ENCODE measurements around the gene ELMO1. TPM values are rescaled to one million over a fixed set of nuclear protein-coding genes. Genes with fewer than 3 reads are reported as not detected.

The ELMO1 gene
- total and polyA plus RNA-seq, 10 donors, result 26.0 to 494 (median 201) TPM

DNA sequence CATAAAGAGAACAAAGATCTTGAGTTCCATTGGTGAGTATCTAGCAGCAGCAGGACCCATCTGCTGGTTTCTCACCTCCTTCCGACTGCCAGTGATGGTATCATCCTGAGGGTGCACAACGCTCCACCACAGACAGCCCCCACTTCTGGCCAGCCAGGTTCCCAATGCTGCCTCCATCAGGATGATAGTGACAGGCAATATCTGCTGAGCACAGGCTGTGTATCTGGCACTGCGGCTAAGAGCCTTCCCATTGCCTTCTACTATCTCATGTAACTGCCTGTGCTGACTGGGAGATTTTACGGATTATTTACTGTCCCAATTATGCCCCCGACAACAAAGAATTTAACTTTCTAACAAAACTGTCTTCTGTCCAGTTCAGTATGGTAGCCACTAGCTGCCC lies 372.0 kb downstream of the ELMO1 start:
- TF ChIP-seq POLR2A (IDR thresholded peaks at IDR 0.05), result no peak
- TF ChIP-seq, protein P1, sequence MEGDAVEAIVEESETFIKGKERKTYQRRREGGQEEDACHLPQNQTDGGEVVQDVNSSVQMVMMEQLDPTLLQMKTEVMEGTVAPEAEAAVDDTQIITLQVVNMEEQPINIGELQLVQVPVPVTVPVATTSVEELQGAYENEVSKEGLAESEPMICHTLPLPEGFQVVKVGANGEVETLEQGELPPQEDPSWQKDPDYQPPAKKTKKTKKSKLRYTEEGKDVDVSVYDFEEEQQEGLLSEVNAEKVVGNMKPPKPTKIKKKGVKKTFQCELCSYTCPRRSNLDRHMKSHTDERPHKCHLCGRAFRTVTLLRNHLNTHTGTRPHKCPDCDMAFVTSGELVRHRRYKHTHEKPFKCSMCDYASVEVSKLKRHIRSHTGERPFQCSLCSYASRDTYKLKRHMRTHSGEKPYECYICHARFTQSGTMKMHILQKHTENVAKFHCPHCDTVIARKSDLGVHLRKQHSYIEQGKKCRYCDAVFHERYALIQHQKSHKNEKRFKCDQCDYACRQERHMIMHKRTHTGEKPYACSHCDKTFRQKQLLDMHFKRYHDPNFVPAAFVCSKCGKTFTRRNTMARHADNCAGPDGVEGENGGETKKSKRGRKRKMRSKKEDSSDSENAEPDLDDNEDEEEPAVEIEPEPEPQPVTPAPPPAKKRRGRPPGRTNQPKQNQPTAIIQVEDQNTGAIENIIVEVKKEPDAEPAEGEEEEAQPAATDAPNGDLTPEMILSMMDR (IDR thresholded peaks at IDR 0.05 in 8 of 11, conservative IDR thresholded peaks at IDR 0.05 in 3 of 11), result no peak
- TF ChIP-seq POLR2AphosphoS5 (IDR thresholded peaks at IDR 0.05), result no peak
- peaks cover 0 to 28% (median 8%) of the 10 kb centered on the region in 6 donors for H3K36me3 ChIP-seq
- WGBS, 5 donors, result 95 to 97% (median 97%) methylated on average over 5 of the region's 5 CpGs
- intact Hi-C loops (cut with DNase I; ENCODE audit: low total_unique reads), result no loop called here
- H3K4me3 ChIP-seq, result no peak overlapping the region
- no peak overlapping the region for H3K27ac ChIP-seq
- no peaks in the 10 kb centered on the region for H3K27me3 ChIP-seq (replicated peaks in 1 of 7)
- no peak for DNase-seq
- no peaks in the 10 kb centered on the region for H3K9me3 ChIP-seq
- H3K4me1 ChIP-seq, result no peaks in the 10 kb centered on the region

DNA sequence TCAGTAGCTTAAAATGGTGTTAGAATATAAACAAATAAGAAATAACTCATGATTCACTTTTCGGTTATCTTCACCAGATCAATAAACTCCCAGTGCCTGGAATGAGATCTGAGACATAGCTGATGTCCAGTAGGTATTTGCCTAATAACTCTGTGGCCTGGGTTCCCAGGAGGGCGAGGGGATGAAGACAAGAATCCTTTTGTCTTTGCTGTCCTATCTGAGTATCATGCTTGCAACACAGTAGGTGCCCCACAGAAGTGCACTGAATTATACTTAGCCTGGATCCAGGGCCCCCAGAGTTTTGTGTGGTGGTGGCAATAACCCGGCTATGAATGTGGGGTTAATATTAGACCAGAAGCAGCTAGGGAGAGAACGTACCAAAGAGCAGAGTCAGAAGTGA lies 374.3 kb downstream of the ELMO1 start:
- Histone ChIP-seq H3K36me3 (peaks cover 0 to 34% (median 6%) of the 10 kb centered on the region in 6 donors), H3K9me3 (no peaks in the 10 kb centered on the region), H3K4me3 (no peak overlapping the region), H3K27ac (no peak overlapping the region), H3K4me1 (no peaks in the 10 kb centered on the region), H3K27me3 (replicated peaks in 1 of 7) (no peaks in the 10 kb centered on the region)
- 95 to 100% (median 97%) methylated on average over 4 of the region's 4 CpGs for WGBS, 5 donors
- TF ChIP-seq, protein P1 (IDR thresholded peaks at IDR 0.05 in 8 of 11, conservative IDR thresholded peaks at IDR 0.05 in 3 of 11), result no peak
- TF ChIP-seq POLR2A (IDR thresholded peaks at IDR 0.05), result no peak
- TF ChIP-seq POLR2AphosphoS5 (IDR thresholded peaks at IDR 0.05), result no peak
- DNase-seq, result no peak
- intact Hi-C loops (cut with DNase I; ENCODE audit: low total_unique reads), result no loop called here

DNA sequence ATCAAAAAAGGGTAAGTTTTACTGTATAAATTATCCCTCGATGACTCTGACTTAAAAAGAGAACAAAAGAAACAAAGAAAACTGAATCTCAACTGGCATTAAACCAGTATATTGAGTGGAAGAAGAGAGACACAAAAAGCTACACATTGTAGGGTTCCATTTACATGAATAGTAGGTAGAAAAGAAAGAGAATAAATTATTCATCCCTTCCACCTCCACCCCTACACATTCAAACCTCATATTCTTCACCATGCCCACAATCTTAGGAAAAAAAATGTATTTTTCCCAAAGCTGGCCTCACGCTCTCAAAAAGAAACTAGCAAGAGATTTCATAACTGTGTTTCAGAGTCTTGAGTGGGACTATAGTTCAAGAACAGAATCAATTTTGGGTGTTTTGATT lies 377.5 kb downstream of the ELMO1 start:
- intact Hi-C loops (cut with DNase I; ENCODE audit: low total_unique reads), result no loop called here
- 84 to 91% (median 88%) methylated on average over 2 of the region's 2 CpGs for WGBS, 5 donors
- TF ChIP-seq POLR2AphosphoS5 (IDR thresholded peaks at IDR 0.05), result no peak
- TF ChIP-seq, protein P1 (IDR thresholded peaks at IDR 0.05 in 8 of 11, conservative IDR thresholded peaks at IDR 0.05 in 3 of 11), result no peak
- H3K36me3 ChIP-seq, result peaks cover 0 to 16% (median 0%) of the 10 kb centered on the region in 6 donors
- H3K4me1 ChIP-seq, result no peaks in the 10 kb centered on the region
- no peaks in the 10 kb centered on the region for H3K9me3 ChIP-seq
- no peak for DNase-seq
- H3K4me3 ChIP-seq, result no peak overlapping the region
- no peaks in the 10 kb centered on the region for H3K27me3 ChIP-seq (replicated peaks in 1 of 7)
- no peak overlapping the region for H3K27ac ChIP-seq

DNA sequence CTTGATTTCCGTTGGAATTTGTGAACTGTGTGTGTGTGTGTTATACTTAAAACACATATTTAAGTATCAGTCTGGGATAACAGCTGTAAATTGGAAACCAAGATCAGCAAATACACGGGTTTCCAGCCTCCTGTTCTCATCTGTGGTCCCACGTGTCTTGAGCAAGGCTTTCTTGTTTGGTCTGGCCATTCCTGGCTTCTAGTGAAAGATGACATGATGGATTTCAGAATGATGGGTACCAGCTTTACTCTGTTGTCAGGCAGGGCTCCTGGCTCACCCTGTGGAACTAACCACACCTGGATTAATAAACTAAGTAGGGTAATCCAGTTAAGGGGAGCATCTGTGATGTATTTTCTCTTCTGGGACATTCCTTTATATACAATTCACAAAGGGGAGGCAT lies 378.2 kb downstream of the ELMO1 start:
- H3K36me3 ChIP-seq, result peaks cover 0 to 16% (median 0%) of the 10 kb centered on the region in 6 donors
- no peak for DNase-seq
- 86 to 95% (median 92%) methylated on average over 3 of the region's 3 CpGs for WGBS, 5 donors
- H3K9me3 ChIP-seq, result no peaks in the 10 kb centered on the region
- H3K27me3 ChIP-seq (replicated peaks in 1 of 7), result no peaks in the 10 kb centered on the region
- intact Hi-C loops (cut with DNase I; ENCODE audit: low total_unique reads), result no loop called here
- no peaks in the 10 kb centered on the region for H3K4me1 ChIP-seq
- no peak overlapping the region for H3K27ac ChIP-seq
- H3K4me3 ChIP-seq, result no peak overlapping the region
- TF ChIP-seq POLR2AphosphoS5 (IDR thresholded peaks at IDR 0.05) (no peak), POLR2A (IDR thresholded peaks at IDR 0.05) (no peak)
- TF ChIP-seq, protein P1 (IDR thresholded peaks at IDR 0.05 in 8 of 11, conservative IDR thresholded peaks at IDR 0.05 in 3 of 11), result no peak

Data from spleen (tissue), 11 donors.